ENCODE measurements around the gene PTPRE.

- TF ChIP-seq, protein P1, sequence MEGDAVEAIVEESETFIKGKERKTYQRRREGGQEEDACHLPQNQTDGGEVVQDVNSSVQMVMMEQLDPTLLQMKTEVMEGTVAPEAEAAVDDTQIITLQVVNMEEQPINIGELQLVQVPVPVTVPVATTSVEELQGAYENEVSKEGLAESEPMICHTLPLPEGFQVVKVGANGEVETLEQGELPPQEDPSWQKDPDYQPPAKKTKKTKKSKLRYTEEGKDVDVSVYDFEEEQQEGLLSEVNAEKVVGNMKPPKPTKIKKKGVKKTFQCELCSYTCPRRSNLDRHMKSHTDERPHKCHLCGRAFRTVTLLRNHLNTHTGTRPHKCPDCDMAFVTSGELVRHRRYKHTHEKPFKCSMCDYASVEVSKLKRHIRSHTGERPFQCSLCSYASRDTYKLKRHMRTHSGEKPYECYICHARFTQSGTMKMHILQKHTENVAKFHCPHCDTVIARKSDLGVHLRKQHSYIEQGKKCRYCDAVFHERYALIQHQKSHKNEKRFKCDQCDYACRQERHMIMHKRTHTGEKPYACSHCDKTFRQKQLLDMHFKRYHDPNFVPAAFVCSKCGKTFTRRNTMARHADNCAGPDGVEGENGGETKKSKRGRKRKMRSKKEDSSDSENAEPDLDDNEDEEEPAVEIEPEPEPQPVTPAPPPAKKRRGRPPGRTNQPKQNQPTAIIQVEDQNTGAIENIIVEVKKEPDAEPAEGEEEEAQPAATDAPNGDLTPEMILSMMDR (IDR thresholded peaks at IDR 0.05), result no peak
- TF ChIP-seq TCF12 (IDR thresholded peaks at IDR 0.05) (no peak), CHD2 (IDR thresholded peaks at IDR 0.05; ENCODE audit: low read length, partially characterized antibody) (no peak), NFIC (IDR thresholded peaks at IDR 0.05; ENCODE audit: borderline replicate concordance) (no peak), POLR2AphosphoS5 (IDR thresholded peaks at IDR 0.05; ENCODE audit: low read depth, low read length) (no peak), RAD21 (IDR thresholded peaks at IDR 0.05; ENCODE audit: low read length) (no peak), NRF1 (IDR thresholded peaks at IDR 0.05; ENCODE audit: low read depth, low read length) (no peak), SMC3 (IDR thresholded peaks at IDR 0.05; ENCODE audit: low read depth, low read length) (no peak), EP300 (IDR thresholded peaks at IDR 0.05; ENCODE audit: borderline replicate concordance in 1 of 2, low read depth in 1 of 2, low read length in 1 of 2) (no peak), SIN3A (IDR thresholded peaks at IDR 0.05; ENCODE audit: borderline replicate concordance, low read depth, low read length) (no peak), EZH2phosphoT487 (IDR thresholded peaks at IDR 0.05; ENCODE audit: borderline replicate concordance, low read depth) (no peak), JUND (IDR thresholded peaks at IDR 0.05) (no peak)
- TF ChIP-seq, protein P2, sequence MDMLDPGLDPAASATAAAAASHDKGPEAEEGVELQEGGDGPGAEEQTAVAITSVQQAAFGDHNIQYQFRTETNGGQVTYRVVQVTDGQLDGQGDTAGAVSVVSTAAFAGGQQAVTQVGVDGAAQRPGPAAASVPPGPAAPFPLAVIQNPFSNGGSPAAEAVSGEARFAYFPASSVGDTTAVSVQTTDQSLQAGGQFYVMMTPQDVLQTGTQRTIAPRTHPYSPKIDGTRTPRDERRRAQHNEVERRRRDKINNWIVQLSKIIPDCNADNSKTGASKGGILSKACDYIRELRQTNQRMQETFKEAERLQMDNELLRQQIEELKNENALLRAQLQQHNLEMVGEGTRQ (IDR thresholded peaks at IDR 0.05; ENCODE audit: borderline replicate concordance, low read depth, low read length), result no peak
- TF ChIP-seq, protein P3, sequence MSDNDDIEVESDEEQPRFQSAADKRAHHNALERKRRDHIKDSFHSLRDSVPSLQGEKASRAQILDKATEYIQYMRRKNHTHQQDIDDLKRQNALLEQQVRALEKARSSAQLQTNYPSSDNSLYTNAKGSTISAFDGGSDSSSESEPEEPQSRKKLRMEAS (IDR thresholded peaks at IDR 0.05; ENCODE audit: low read depth), result no peak
Measured at GRCh38 chr10:128022261-128023196, 115.6 kb downstream of the PTPRE start.
